Occipital lobe (tissue), 2 donors: ENCODE data around the gene DLD. TPM values are rescaled to one million over a fixed set of nuclear protein-coding genes. Genes with fewer than 3 reads are reported as not detected.
"Not testable (repeated sequence)": the region's sequence is repeated elsewhere in the genome, so short reads cannot be mapped to it uniquely, and the experiment has no call there.

ENCODE experiments used
- DNase-seq: peaks from one replicate; lab custom pipeline; 2025; lab: John Stamatoyannopoulos, UW
- total RNA-seq: library from RNA; depleted of rRNA; stranded (reverse); fragments of >200 nt; gene quantifications from one replicate; pipeline ENCODE4 v1.2.3, GENCODE V29; 2014

Gene DLD
- 70.5 TPM for total RNA-seq

DNA sequence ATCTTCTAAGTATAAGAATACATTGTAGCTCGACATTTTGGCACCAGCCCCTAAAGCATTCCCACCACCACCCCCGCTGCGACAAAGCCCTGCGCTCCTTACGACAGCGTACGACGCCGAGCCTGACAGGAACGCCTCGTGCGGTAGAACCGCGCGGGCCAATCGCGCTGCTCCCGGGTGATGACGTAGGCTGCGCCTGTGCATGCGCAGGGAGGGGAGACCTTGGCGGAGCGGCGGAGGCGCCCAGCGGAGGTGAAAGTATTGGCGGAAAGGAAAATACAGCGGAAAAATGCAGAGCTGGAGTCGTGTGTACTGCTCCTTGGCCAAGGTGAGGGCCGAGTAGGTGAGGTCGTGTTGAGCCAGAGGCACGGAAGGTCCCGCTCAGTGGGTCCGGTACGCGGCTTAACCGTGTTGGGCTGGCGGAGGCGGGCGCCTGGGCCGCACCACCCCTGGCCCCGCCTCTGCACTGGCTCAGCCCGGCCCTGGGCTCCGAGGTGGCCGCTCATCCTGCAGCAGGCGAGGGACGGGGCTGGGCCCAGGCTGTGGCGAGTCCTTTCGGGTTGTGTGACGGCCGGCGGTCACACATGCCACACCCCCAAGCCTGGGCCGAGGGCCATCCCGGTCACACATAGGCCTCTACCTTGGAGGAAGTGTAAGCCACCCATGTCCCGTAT, at the start of gene DLD:
TSS of gene DLD (plus strand) at position 222 of the 674 bp plus-strand sequence. CDS start at position 290, 68 bp downstream.
- DNase-seq, result peak; percentile 92

DNA sequence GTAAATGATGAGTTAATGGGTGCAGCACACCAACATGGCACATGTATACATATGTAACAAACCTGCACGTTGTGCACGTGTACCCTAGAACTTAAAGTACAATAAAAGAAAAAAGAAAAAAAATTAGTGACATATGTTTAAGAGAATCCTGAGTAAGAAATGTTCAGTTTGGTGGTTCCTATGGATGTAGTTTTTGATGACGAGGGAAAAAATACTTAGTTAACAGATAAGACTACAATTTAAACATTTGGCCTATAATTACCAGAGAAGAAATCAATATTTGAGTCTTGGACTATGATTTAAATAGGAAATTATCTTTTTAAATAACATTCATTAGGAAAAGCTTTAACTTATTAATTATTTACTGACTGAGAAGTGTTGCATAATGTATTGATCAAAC, 48.8 kb upstream of the DLD start:
- DNase-seq, result no peak

DNA sequence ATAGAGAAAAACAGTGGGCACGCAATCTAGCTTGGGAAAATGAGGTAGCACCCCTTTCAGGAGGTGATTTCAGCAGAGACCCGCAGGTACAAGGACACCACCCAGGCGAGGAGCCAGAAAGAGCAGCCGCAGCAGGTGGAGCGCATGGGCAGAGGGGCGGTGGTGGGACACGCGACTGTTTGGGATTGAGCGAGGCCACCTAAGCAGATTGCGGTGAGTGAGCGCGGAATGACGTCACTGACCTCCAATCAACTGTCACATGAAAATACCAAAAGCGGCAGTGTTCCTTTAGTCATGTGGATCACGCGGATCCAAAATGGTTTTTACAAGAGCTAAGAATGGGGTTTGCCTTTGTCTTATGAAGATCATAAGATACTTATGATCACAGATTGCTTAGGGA, 47.8 kb upstream of the DLD start:
- DNase-seq, result no peak

GRCh38 chr7:107846324-107846723, 44.7 kb upstream of the DLD start:
- DNase-seq, result no peak

DNA sequence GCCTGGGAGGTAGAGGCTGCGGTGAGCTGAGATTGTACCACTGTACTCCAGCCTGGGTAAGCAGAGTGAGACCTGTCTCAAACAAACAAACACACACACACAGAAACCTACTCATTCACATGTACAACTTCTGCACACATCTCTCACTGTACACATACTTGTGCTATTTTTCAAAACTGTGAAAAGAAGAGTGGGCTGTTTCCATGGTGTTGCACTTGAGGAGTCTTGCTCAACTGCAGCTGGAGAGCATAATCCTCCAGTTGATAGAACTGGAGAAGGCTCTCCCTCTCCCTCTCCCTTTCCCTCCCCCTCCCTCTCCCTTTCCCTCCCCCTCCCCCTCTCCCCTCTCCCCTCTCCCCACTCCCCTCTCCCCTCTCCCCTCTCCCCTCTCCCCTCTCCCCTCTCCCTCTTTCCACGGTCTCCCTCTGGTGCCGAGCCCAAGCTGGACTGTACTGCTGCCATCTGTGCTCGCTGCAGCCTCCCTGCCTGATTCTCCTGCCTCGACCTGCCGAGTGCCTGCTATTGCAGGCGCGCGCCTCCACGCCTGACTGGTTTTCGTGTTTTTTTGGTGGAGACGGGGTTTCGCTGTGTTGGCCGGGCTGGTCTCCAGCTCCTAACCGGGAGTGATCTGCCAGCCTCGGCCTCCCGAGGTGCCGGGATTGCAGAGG, 43.7 kb upstream of the DLD start:
- no peak for DNase-seq

DNA sequence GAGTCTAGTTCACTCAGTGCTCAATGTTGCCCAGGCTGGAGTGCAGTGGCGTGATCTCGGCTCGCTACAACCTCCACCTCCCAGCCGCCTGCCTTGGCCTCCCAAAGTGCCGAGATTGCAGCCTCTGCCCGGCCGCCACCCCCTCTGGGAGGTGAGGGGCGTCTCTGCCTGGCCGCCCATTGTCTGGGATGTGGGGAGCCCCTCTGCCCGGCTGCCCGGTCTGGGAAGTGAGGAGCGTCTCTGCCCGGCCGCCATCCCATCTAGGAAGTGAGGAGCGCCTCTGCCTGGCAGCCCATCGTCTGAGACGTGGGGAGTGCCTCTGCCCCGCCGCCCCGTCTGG, 43.2 kb upstream of the DLD start:
- not testable (repeated sequence) for DNase-seq

DNA sequence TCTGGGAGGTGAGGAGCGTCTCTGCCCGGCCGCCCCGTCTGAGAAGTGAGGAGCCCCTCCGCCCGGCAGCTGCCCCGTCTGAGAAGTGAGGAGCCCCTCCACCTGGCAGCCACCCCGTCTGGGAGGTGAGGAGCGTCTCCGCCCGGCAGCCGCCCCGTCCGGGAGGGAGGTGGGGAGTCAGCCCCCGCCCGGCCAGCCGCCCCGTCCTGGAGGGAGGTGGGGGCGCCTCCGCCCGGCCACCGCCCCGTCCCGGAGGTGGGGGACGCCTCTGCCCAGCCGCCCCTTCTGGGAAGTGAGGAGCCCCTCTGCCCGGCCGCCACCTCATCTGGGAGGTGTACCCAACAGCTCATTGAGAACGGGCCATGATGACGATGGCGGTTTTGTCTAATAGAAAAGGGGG, 42.8 kb upstream of the DLD start:
- not testable (repeated sequence) for DNase-seq

- no peak for DNase-seq
These were observed 40.8 kb upstream of the DLD start for GRCh38 chr7:107850216-107850615.

- DNase-seq, result no peak
These were observed 40.3 kb upstream of the DLD start for GRCh38 chr7:107850643-107851042.

DNA sequence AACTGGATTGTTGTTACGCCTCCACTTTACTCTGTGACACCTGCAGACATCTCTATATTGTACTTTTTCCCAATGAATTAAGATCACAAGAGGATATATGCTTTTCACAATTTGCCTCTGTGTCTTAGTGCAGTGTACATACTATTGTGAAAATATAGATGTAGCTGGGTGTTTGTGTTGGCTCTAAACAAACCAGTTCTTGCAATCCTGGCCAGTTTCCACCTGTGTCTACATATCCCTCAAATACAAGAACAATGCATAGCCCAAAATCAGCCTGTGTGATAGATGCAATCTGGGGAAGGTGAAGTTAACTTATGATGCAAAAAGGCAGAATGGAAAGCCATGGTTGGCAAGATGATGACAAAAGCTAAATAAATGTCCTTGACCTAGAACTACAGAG, 36.5 kb upstream of the DLD start:
- DNase-seq, result no peak

DNA sequence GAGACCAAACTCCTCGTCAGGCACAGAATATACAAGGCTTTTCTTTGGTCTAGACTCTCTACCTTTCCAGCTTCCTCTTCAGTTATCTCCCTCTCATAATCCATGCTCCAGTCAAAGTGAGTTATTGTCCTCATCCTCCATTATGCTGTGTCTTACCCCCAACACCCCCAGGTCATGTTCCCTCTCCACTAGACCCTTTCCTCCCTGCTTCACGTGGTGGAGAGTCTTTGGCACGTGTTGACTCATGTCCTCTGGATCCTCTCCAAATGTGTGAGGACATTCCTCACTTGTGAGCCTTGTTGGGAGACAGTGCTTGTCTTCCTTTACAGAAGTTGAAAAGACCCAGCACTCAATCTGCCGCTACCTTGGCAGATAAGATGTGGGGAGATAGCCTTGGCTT, 36.0 kb upstream of the DLD start:
- no peak for DNase-seq

- DNase-seq, result no peak
These were observed 34.0 kb upstream of the DLD start for GRCh38 chr7:107856806-107857540.

DNA sequence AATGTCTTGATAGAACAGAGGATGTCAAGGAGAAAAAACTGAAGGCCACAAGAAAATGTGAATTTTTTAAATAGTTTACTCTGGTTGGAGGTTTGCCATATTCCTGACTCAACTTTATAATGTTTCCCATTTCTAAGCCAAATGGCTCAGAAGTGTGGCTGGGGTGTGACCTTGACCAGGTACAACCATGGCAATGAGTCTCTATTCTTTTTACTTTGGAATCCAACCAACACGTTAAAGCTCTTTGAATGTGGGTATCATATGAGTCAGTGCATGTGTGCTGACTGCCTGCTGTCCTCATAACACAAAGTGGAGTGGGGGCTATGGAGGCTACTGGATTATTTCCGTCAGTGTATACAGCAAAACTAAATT, 33.5 kb upstream of the DLD start:
- DNase-seq, result no peak

- DNase-seq, result no peak
These were observed 32.7 kb upstream of the DLD start for GRCh38 chr7:107858280-107858679.

- DNase-seq, result no peak
These were observed 30.6 kb upstream of the DLD start for GRCh38 chr7:107860279-107860961.

- no peak for DNase-seq
These were observed 29.9 kb upstream of the DLD start for GRCh38 chr7:107860981-107861652.

DNA sequence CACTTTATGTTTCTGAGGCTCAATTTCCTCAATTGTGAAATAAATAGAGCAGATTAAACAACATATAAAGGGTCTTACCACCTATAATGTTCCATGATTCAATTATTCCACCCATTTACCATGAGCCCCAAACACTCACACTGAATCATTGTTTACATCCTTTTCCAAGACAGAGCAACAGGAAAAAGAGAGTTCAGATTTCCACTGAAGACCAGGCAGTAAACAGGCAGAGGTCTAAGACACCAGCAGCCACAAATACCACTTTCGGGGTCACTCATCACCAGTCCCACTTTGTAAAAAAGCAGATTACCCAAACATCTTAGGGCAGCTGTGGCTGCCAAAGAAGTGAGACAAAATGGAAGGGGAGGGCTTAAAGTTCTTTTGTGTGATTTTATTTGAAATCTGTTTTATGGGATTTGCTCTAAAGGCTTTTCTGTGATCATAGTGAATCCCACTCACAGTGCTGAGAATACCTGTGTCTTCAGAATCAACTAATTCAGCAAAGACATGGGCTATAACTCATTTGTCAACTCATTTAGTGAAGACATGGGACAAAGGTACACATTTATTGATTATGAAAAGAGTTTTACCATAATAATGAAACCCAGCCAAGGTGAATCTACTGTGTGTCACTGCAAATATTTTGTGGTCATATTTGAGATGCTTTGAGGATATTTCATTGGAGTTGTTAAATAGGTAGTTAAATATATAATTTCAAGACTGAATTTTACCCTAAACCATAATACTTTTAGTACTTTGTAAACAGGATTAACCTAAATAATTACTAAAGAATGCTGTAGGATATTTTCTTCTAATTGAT, 24.8 kb upstream of the DLD start:
- DNase-seq, result no peak

- DNase-seq, result no peak
These were observed 23.0 kb upstream of the DLD start for GRCh38 chr7:107867858-107868466.

DNA sequence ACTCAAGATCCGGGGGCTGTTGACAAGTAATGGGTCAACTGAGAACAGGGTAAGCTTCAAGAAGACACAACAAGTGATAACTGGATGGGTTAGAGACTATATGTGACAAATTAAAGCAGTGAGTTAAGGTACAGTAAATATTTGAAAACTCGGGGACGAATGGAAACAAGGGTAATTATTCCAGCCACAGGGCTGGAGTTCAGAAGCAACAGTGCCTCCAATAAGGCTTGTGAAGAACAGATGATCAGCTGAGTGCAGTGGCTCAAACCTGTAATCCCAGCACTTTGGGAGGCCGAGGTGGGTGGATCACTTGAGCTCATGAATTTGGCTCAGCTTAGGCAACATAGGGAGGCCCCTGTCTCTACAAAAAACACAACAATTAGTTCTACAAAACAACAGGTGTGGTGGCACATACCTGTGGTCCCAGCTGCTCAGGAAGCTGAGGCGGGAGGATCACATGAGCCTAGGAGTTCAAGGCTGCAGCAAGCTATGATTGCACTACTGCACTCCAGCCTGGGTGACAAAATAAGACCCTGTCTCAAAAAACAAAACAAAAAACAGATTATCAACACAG, 20.5 kb upstream of the DLD start:
- DNase-seq, result no peak

DNA sequence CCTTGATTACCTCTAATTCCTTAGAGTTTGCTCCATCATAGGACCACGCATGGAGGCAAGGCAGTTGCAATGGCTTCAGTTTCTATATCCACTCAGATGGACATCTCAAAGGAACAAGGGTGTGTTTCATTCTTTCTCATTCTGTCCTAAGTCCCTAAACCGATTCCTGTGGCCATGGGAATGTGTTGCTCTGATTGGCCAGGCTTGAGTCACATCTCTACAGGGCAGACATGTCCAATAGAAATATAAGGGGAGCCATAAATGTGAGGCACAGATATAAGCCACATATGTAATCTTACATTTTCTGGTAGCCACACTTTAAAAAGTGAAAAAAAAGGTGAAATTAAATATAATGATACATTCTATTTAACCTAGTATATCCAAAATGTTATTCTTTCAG, 16.9 kb upstream of the DLD start:
- no peak for DNase-seq
